SH-SY5Y (cell line): Measurements from ENCODE around the gene PLB1.

Experiments used
- GATA2 ChIP-seq: IDR thresholded peaks from 2 replicates; pipeline ENCODE4 v1.6.1; 2011; ENCODE audit warnings: mild to moderate bottlenecking, low read depth, low read length
- GATA3 ChIP-seq: IDR thresholded peaks from 2 replicates; pipeline ENCODE4 v1.6.1; 2011; ENCODE audit warnings: low read depth, mild to moderate bottlenecking, low read length, moderate library complexity

GRCh38 chr2:28664120-28664842 is 168.4 kb downstream of the PLB1 start:
- peak; percentile 95 for TF ChIP-seq GATA2
- TF ChIP-seq GATA3 = peak; percentile 36; the same call in 1 of the 2 replicates
